Activated naive CD8-positive, alpha-beta T cell treated with anti-CD3 and anti-CD28 coated beads, Interleukin-2, amount 10 ng/mL, durations not matched to agents 7 days and 5 days (primary cell): ENCODE measurements around the gene CHST14. TPM values are rescaled to one million over a fixed set of nuclear protein-coding genes. Genes with fewer than 3 reads are reported as not detected.

Experiments used
- ATAC-seq: fragments of 150-1000 bp; cut with Tn5 transposase; one replicate; pipeline ENCODE4 v1.10.0; 2021; ENCODE audit warnings: low read depth, moderate library complexity
- POLR2A ChIA-PET: fragments of 350-600 bp; sonication (Branson Sonifier 250); formaldehyde crosslinking; loops from one replicate; lab custom pipeline; 2021; ENCODE audit warnings: antibody characterized with exemption; lab: Charles Lee
- DNase-seq: peaks from one replicate; pipeline ENCODE4 v3.0.0; 2021
- H3K27ac Mint-ChIP-seq: one replicate; pipeline ENCODE4 v1.8.0; 2022; ENCODE audit warnings: mild to moderate bottlenecking, mixed read lengths
- H3K27me3 Mint-ChIP-seq: one replicate; pipeline ENCODE4 v1.8.0; 2022; ENCODE audit warnings: mild to moderate bottlenecking, moderate library complexity, mixed read lengths
- H3K36me3 Mint-ChIP-seq: one replicate; pipeline ENCODE4 v1.8.0; 2021; ENCODE audit warnings: mild to moderate bottlenecking, mixed read lengths
- H3K4me1 Mint-ChIP-seq: one replicate; pipeline ENCODE4 v1.8.0; 2021; ENCODE audit warnings: mixed read lengths
- H3K4me3 Mint-ChIP-seq: one replicate; pipeline ENCODE4 v1.8.0; 2022; ENCODE audit warnings: mild to moderate bottlenecking, moderate library complexity, mixed read lengths
- H3K9me3 Mint-ChIP-seq: one replicate; pipeline ENCODE4 v1.8.0; 2021; ENCODE audit warnings: mixed read lengths
- total RNA-seq, 2 experiments: library from RNA; stranded (reverse); gene quantifications; one replicate each; pipeline ENCODE4 v1.2.3, GENCODE V29; 2021

Gene CHST14
- total RNA-seq, 2 experiments from 2014 or later: 9.8 to 10.8 TPM

GRCh38 chr15:40495516-40495915 lies 24.7 kb downstream of the CHST14 start:
- Mint-ChIP-seq H3K9me3 (no peaks in the 10 kb centered on the region), H3K4me1 (peaks cover 24% of the 10 kb centered on the region), H3K4me3 (no peak overlapping the region), H3K27me3 (peaks cover 16% of the 10 kb centered on the region), H3K36me3 (no peaks in the 10 kb centered on the region), H3K27ac (no peak overlapping the region)
- POLR2A ChIA-PET: no interaction called here
- DNase-seq (no peak), ATAC-seq (no peak)

DNA sequence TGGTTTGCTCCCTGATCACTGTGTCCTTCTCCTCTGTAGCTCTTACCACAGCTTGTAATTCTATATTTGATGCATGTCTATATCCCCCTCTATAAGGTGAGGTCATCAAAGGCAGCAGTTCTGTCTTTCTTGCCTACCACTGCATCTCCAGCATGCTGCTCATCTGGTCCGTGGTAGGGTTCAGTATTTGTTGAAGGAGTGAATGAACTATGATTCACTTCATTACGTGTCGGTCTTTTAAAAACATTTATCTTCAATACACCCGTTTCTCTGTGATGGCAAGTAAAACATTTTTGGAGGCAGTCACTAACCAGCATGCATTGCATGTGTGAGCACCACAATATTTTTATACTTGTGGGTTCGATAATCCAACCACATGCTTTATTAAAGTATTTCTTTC lies 27.6 kb downstream of the CHST14 start:
- no peaks in the 10 kb centered on the region for H3K9me3 Mint-ChIP-seq
- H3K36me3 Mint-ChIP-seq: no peaks in the 10 kb centered on the region
- POLR2A ChIA-PET: no interaction called here
- peaks cover 12% of the 10 kb centered on the region for H3K4me1 Mint-ChIP-seq
- DNase-seq (no peak), ATAC-seq (no peak)
- no peak overlapping the region for H3K27ac Mint-ChIP-seq
- peaks cover 25% of the 10 kb centered on the region for H3K27me3 Mint-ChIP-seq
- H3K4me3 Mint-ChIP-seq: no peak overlapping the region

GRCh38 chr15:40498891-40499290 lies 28.1 kb downstream of the CHST14 start:
- POLR2A ChIA-PET: no interaction called here
- Mint-ChIP-seq H3K36me3 (no peaks in the 10 kb centered on the region), H3K27me3 (peaks cover 26% of the 10 kb centered on the region), H3K9me3 (no peaks in the 10 kb centered on the region), H3K4me3 (no peak overlapping the region), H3K4me1 (peaks cover 9% of the 10 kb centered on the region), H3K27ac (no peak overlapping the region)
- DNase-seq (no peak), ATAC-seq (no peak)

DNA sequence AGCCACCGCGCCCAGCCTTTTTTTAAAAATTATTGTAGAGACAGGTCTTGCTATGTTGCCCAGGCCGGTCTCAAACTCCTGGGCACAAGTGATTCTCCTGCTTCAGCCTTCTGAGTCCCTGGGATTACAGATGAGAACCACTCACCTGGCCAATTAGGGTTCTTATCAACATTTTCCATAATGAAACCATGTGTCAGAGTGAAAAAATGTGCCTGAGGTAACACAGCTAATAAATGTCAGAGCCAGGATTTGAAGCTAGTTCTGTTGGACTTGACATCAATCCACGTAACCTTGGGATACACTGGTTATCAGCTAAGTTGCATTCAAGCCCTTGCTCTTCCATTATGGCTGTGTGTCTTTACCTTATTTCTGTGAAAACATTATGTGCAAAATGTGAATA lies 29.1 kb downstream of the CHST14 start:
- Mint-ChIP-seq H3K4me3 (no peak overlapping the region), H3K36me3 (no peaks in the 10 kb centered on the region)

DNA sequence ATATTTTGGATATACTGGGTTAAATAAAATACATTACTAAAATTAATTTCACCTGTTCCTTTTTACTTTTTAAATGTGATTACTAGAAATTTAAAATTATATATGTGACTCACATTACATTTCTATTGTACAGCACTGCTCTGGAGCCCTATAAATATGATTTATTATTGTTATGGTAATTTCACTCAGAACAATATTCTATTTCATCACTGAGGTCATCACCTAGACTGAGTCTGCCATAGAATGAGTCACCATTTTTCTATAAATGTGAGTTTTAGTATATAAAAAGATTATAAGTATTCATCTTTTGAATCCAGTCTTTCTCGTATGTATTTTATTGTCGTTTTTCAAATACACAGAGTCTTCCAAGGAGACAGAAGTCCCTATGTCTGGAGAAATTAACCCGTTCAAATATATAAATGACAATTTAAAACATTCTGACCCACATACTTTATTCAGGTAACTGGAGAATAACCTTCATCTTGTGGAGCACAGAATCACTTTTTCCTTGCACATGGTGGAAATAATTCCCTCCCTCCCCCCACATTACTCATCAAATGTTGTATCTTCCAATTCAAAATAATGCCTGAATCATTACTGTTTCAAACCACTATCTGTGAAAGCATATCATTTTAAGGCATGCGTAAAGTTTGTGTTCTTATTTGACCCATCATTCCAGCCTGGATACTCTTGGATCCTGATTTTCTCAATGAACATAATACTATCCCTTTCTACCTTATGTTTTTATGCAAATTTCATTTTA lies 30.0 kb downstream of the CHST14 start:
- POLR2A ChIA-PET: no interaction called here
- H3K4me1 Mint-ChIP-seq: peaks cover under 1% of the 10 kb centered on the region
- H3K9me3 Mint-ChIP-seq: no peaks in the 10 kb centered on the region
- H3K27ac Mint-ChIP-seq: no peak overlapping the region
- no peak overlapping the region for H3K4me3 Mint-ChIP-seq
- H3K27me3 Mint-ChIP-seq: peaks cover 41% of the 10 kb centered on the region
- no peak for DNase-seq
- ATAC-seq: no peak
- H3K36me3 Mint-ChIP-seq: no peaks in the 10 kb centered on the region

More for the DNA sequence above, 29.1 kb downstream of the CHST14 start:
- Mint-ChIP-seq H3K4me1 (peaks cover 5% of the 10 kb centered on the region), H3K27me3 (peaks cover 33% of the 10 kb centered on the region), H3K9me3 (no peaks in the 10 kb centered on the region), H3K27ac (no peak overlapping the region)
- POLR2A ChIA-PET: no interaction called here
- ATAC-seq (no peak), DNase-seq (no peak)

GRCh38 chr15:40501487-40501886 lies 30.7 kb downstream of the CHST14 start:
- H3K36me3 Mint-ChIP-seq: no peaks in the 10 kb centered on the region
- H3K9me3 Mint-ChIP-seq: no peaks in the 10 kb centered on the region
- H3K27ac Mint-ChIP-seq: no peak overlapping the region
- DNase-seq (no peak), ATAC-seq (no peak)
- H3K4me3 Mint-ChIP-seq: no peak overlapping the region
- POLR2A ChIA-PET: no interaction called here
- peaks cover 3% of the 10 kb centered on the region for H3K4me1 Mint-ChIP-seq
- peaks cover 46% of the 10 kb centered on the region for H3K27me3 Mint-ChIP-seq

DNA sequence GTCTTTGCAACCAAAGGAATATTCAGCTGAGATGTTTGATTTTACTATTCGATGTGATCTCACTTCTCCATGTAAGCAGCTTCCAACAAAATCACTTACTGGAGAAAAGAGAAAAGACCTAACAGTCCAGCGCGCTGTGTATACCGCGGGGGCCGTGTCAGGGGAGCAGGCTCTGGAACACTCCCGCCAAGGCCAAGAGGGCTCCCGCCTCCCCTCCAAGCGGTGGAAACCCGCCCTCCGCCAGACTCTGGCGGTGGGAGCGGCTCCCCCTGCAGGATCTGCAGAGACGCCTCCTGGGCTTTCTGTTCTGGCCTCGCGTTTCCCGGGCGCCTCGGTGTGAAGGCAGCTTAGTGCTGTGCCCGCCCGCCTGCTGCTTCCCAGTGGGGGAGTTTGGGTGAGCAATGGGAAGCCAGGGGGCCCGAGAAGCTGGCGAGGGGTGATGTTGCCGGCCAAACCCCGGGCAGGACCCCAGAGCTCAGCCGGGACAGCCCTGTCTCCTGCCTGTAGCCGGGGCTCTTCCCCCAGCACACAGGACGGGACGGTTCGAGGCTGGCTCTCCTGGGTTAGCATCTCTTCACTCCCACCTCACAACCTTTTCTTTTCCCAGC lies 36.3 kb downstream of the CHST14 start:
- Mint-ChIP-seq H3K9me3 (no peaks in the 10 kb centered on the region), H3K4me1 (peaks cover 24% of the 10 kb centered on the region), H3K4me3 (peak overlapping the region; percentile 33), H3K27ac (no peak overlapping the region), H3K36me3 (no peaks in the 10 kb centered on the region), H3K27me3 (peaks cover 73% of the 10 kb centered on the region)
- DNase-seq (peak; percentile 75), ATAC-seq (peak; percentile 90)
- POLR2A ChIA-PET: no interaction called here

- H3K9me3 Mint-ChIP-seq: no peaks in the 10 kb centered on the region
- H3K27me3 Mint-ChIP-seq: peaks cover 79% of the 10 kb centered on the region
- H3K4me1 Mint-ChIP-seq: peaks cover 27% of the 10 kb centered on the region
- DNase-seq (no peak), ATAC-seq (no peak)
- POLR2A ChIA-PET: interaction anchor here (1.2 kb wide), 1 partner anchor 53 kb away, joined by 3 read pairs; no protein-coding TSS in a partner anchor
- H3K36me3 Mint-ChIP-seq: no peaks in the 10 kb centered on the region
- no peak overlapping the region for H3K27ac Mint-ChIP-seq
- H3K4me3 Mint-ChIP-seq: no peak overlapping the region
These were observed 37.4 kb downstream of the CHST14 start for GRCh38 chr15:40508216-40508615.

DNA sequence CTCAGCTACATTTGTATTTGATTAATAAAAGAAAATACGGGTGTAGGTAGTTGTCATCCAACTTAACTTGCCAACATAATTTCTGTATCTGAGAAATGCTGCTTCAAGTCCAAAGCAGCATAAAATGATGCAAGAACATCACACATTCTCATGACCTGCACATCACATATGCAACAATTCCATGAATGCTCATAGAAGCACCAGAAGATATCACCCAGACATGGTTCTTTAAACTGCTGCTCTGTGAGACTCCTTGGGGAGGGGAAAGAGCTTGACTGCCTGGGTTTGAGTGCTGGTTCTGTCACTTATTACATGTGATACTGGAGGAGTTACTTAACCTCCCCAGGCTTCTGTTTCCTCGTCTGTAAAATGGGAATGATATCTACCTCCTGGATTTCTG lies 39.4 kb downstream of the CHST14 start:
- H3K36me3 Mint-ChIP-seq: no peaks in the 10 kb centered on the region
- H3K4me1 Mint-ChIP-seq: peaks cover 27% of the 10 kb centered on the region
- POLR2A ChIA-PET: no interaction called here
- H3K9me3 Mint-ChIP-seq: no peaks in the 10 kb centered on the region
- DNase-seq: no peak
- H3K4me3 Mint-ChIP-seq: no peak overlapping the region
- H3K27me3 Mint-ChIP-seq: peaks cover 80% of the 10 kb centered on the region
- no peak for ATAC-seq
- H3K27ac Mint-ChIP-seq: no peak overlapping the region

DNA sequence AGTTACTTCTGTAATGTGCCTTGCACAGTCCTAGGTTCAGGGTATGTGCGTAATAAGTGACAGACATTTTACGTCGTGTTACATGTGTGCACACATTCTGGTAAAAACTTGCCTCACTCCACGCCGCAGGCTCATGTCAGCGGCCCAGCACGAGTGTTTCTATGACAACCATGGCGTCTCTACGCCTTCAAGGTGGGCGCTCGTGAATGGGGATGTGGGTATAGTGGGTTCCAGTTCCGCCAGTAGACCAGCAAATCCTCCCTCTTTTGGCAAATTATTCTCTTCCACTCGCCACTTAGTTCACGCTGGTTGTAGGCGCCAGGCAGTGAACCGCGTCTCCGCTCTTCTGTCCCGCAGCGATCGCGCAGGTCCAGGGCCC lies 40.3 kb downstream of the CHST14 start:
- peaks cover 78% of the 10 kb centered on the region for H3K27me3 Mint-ChIP-seq
- peaks cover 27% of the 10 kb centered on the region for H3K4me1 Mint-ChIP-seq
- peak overlapping the region; percentile 85 for H3K4me3 Mint-ChIP-seq
- DNase-seq: no peak
- H3K9me3 Mint-ChIP-seq: no peaks in the 10 kb centered on the region
- POLR2A ChIA-PET: no interaction called here
- peak; percentile 41 for ATAC-seq
- H3K36me3 Mint-ChIP-seq: no peaks in the 10 kb centered on the region
- H3K27ac Mint-ChIP-seq: no peak overlapping the region

DNA sequence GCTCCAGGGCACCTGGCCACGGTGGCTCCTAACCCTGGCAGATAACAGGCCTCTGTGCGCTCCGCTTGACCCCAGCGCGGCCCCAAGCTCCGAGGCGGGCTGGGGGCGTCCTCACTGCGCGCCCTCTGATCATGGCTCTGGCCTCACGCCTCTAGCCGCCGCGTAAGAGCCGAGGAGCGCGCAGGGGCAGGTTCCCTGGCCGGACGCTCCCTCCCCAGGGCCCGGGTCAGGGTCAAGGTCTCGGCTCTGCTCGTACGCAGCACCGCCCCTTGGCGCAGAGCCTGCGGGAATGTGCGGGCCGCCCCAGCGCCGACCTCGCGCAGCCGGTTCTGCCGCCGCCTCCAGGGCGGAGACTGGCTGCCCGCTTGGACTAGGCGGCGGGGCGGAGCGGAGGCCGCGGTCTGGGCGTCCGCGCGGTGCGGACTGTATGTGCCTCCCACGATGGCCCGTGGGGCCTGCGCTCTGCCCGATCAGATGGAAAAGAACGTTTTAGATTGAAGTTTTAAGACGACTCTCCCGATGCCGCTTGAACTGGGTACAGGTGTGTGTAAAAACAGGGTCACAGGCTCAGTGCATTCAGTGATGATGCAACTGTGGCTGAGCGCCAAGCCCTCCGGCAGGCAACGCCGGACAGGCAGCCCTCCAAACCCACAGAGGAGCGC lies 40.8 kb downstream of the CHST14 start:
- H3K4me3 Mint-ChIP-seq: peak overlapping the region; percentile 85
- POLR2A ChIA-PET: no interaction called here
- ATAC-seq (peak; percentile 44), DNase-seq (peak; percentile 55)
- H3K9me3 Mint-ChIP-seq: no peaks in the 10 kb centered on the region
- no peak overlapping the region for H3K27ac Mint-ChIP-seq
- no peaks in the 10 kb centered on the region for H3K36me3 Mint-ChIP-seq
- peaks cover 76% of the 10 kb centered on the region for H3K27me3 Mint-ChIP-seq
- H3K4me1 Mint-ChIP-seq: peaks cover 22% of the 10 kb centered on the region

DNA sequence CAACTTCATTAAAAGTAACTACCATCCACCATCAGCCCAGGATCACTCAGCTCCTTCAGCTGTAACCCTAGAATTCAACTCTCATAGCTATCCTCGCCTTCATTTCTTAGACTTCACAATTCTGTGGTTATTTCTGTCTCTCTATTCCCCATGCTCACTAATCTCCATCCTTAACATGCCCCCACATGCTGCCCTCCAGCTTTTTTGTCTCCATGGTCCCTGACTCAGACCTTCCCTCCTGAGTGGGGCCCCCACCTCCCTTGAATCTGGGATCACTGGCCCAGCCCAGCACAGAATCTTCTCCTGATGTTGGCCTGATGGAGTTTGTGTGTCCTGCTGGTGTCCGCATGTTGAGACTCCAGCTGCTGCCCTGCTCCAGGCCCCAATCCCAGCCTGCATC lies 41.7 kb downstream of the CHST14 start:
- no peaks in the 10 kb centered on the region for H3K36me3 Mint-ChIP-seq
- peaks cover 17% of the 10 kb centered on the region for H3K4me1 Mint-ChIP-seq
- H3K27me3 Mint-ChIP-seq: peaks cover 68% of the 10 kb centered on the region
- ATAC-seq: no peak
- peak overlapping the region; percentile 47 for H3K4me3 Mint-ChIP-seq
- no peak for DNase-seq
- POLR2A ChIA-PET: no interaction called here
- H3K9me3 Mint-ChIP-seq: no peaks in the 10 kb centered on the region
- no peak overlapping the region for H3K27ac Mint-ChIP-seq

DNA sequence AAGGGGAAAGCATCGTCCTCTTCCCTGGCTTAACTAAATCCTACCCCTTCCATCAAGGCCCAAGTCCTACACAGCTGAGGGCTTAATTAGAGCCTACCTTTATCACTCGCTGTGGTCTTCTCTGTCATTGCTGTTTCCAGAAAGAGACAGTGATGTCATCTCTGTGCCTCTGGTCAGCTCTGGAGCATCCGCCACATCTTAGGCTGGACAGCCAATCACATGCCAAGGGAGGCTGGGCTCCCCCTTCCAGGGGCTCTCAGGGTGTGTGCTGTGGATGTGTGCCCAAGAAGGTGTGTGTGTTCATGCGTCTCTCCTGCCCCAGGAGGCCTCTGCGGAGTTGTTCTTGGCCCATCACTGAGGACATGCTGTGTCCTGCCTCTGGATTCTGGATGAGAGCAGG lies 42.8 kb downstream of the CHST14 start:
- H3K9me3 Mint-ChIP-seq: no peaks in the 10 kb centered on the region
- no peak for ATAC-seq
- H3K27ac Mint-ChIP-seq: no peak overlapping the region
- no peak for DNase-seq
- H3K36me3 Mint-ChIP-seq: no peaks in the 10 kb centered on the region
- peaks cover 60% of the 10 kb centered on the region for H3K27me3 Mint-ChIP-seq
- no peak overlapping the region for H3K4me3 Mint-ChIP-seq
- POLR2A ChIA-PET: no interaction called here
- peaks cover 14% of the 10 kb centered on the region for H3K4me1 Mint-ChIP-seq

GRCh38 chr15:40516322-40516721 lies 45.5 kb downstream of the CHST14 start:
- POLR2A ChIA-PET: no interaction called here
- Mint-ChIP-seq H3K9me3 (no peaks in the 10 kb centered on the region), H3K27me3 (peaks cover 39% of the 10 kb centered on the region), H3K4me1 (peaks cover 9% of the 10 kb centered on the region), H3K27ac (no peak overlapping the region), H3K36me3 (no peaks in the 10 kb centered on the region), H3K4me3 (no peak overlapping the region)
- ATAC-seq: no peak
- DNase-seq: no peak
